Measurements from ENCODE around the gene IDH3G. TPM values are rescaled to one million over a fixed set of nuclear protein-coding genes. Genes with fewer than 3 reads are reported as not detected.

IDH3G gene
- total and polyA plus RNA-seq, 2 experiments from 2014 or later: 41.4 to 49.0 TPM

- no peaks in the 10 kb centered on the region for H3K27me3 ChIP-seq (ENCODE audit: insufficient read depth)
- TF ChIP-seq JUNB (IDR thresholded peaks at IDR 0.05; ENCODE audit: unreplicated experiment) (no peak), ZNF114 (CRISPR knock-in tag; IDR thresholded peaks at IDR 0.05) (no peak), EZH2 (IDR thresholded peaks at IDR 0.05; ENCODE audit: low read depth, unreplicated experiment) (no peak), ETS1 (IDR thresholded peaks at IDR 0.05) (no peak), ZNF462 (CRISPR knock-in tag; IDR thresholded peaks at IDR 0.05) (no peak), ZNF331 (CRISPR knock-in tag; IDR thresholded peaks at IDR 0.05; ENCODE audit: low read depth) (no peak), CTCF (conservative IDR thresholded peaks at IDR 0.05; ENCODE audit: low read depth in 2 of 2) (no peak), NANOG (IDR thresholded peaks at IDR 0.05; ENCODE audit: borderline replicate concordance) (no peak), STAT1 (IDR thresholded peaks at IDR 0.05; ENCODE audit: unreplicated experiment) (no peak), REST (IDR thresholded peaks at IDR 0.05; ENCODE audit: unreplicated experiment) (no peak)
- H3K36me3 ChIP-seq (ENCODE audit: insufficient read depth): no peaks in the 10 kb centered on the region
- ATAC-seq: no peak
- no peaks in the 10 kb centered on the region for H3K79me2 ChIP-seq (replicated peaks; ENCODE audit: insufficient read depth)
- H3K27ac ChIP-seq (ENCODE audit: low read depth): no peak overlapping the region
- no peaks in the 10 kb centered on the region for H3K9me2 ChIP-seq (ENCODE audit: insufficient read depth)
- Mint-ChIP-seq H3K27ac (no peak overlapping the region), H3K27me3 (ENCODE audit: insufficient read depth, low read depth, poor library complexity) (peaks cover 3% of the 10 kb centered on the region), H3K9me3 (no peaks in the 10 kb centered on the region), H3K4me3 (no peak overlapping the region), H3K36me3 (ENCODE audit: low read depth) (no peaks in the 10 kb centered on the region), H3K4me1 (no peaks in the 10 kb centered on the region)
- H4K20me1 ChIP-seq (replicated peaks; ENCODE audit: insufficient read depth): no peaks in the 10 kb centered on the region
- H3K4me2 ChIP-seq: no peak overlapping the region
- H3K4me1 ChIP-seq (ENCODE audit: insufficient read depth): no peaks in the 10 kb centered on the region
- no peak for DNase-seq (ENCODE audit: low spot score)
- H2AFZ ChIP-seq: no peak overlapping the region
- no peak overlapping the region for H3K4me3 ChIP-seq
- no peaks in the 10 kb centered on the region for H3F3A ChIP-seq (replicated peaks; ENCODE audit: low read depth)
Observed at GRCh38 chrX:153773741-153774575, 20.2 kb downstream of the IDH3G start.
